ENCODE results near the gene GALNT6. TPM values are rescaled to one million over a fixed set of nuclear protein-coding genes. Genes with fewer than 3 reads are reported as not detected.

The GALNT6 gene
- total and polyA plus RNA-seq, 10 donors, result 5.8 to 29.4 (median 18.2) TPM

GRCh38 chr12:51322452-51322851 lies 68.8 kb downstream of the GALNT6 start:
- DNase-seq, result no peak
- intact Hi-C loops (cut with DNase I; ENCODE audit: low total_unique reads), result no loop called here
- TF ChIP-seq POLR2A (IDR thresholded peaks at IDR 0.05), result no peak
- TF ChIP-seq, protein P1, sequence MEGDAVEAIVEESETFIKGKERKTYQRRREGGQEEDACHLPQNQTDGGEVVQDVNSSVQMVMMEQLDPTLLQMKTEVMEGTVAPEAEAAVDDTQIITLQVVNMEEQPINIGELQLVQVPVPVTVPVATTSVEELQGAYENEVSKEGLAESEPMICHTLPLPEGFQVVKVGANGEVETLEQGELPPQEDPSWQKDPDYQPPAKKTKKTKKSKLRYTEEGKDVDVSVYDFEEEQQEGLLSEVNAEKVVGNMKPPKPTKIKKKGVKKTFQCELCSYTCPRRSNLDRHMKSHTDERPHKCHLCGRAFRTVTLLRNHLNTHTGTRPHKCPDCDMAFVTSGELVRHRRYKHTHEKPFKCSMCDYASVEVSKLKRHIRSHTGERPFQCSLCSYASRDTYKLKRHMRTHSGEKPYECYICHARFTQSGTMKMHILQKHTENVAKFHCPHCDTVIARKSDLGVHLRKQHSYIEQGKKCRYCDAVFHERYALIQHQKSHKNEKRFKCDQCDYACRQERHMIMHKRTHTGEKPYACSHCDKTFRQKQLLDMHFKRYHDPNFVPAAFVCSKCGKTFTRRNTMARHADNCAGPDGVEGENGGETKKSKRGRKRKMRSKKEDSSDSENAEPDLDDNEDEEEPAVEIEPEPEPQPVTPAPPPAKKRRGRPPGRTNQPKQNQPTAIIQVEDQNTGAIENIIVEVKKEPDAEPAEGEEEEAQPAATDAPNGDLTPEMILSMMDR (IDR thresholded peaks at IDR 0.05 in 8 of 11, conservative IDR thresholded peaks at IDR 0.05 in 3 of 11), result no peak
- TF ChIP-seq POLR2AphosphoS5 (IDR thresholded peaks at IDR 0.05), result no peak
- Histone ChIP-seq H3K36me3 (peaks cover 0 to 8% (median 0%) of the 10 kb centered on the region in 6 donors), H3K4me3 (peak overlapping the region; percentile 40 to 77 (median 52)), H3K27me3 (replicated peaks in 1 of 7) (no peaks in the 10 kb centered on the region), H3K4me1 (peaks cover 47 to 100% (median 84%) of the 10 kb centered on the region in 6 donors), H3K9me3 (no peaks in the 10 kb centered on the region), H3K27ac (peak overlapping the region; percentile 51 to 99 (median 94))
- 30 to 58% (median 36%) methylated on average over 5 of the region's 5 CpGs for WGBS, 5 donors

DNA sequence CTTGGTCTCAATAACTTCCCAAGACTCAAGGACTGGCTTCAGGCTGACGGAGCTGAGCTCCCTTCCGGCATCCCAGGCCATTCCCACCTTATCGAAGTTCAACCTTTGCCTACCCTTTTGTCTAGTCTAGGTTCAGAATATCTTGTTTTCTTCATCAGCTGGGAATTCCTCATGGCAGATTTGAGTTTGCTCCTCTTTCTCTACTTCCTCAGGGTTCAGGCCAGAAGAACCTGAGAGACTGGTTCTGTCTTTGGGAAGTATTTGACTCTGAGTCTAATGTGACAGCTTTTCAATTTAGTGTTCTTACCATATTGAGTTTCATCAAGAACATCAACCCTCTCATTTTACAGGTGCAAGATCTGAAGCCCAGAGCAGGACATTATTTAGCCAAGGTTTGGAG lies 69.3 kb downstream of the GALNT6 start:
- H3K4me3 ChIP-seq, result peak overlapping the region in 6 of 8 donors; percentile 49 to 77 (median 54)
- H3K9me3 ChIP-seq, result no peaks in the 10 kb centered on the region
- 89 to 97% (median 93%) methylated on average over 3 of the region's 3 CpGs for WGBS, 5 donors
- H3K4me1 ChIP-seq, result peaks cover 42 to 100% (median 83%) of the 10 kb centered on the region in 6 donors
- H3K27ac ChIP-seq, result peak overlapping the region; percentile 51 to 99 (median 94)
- intact Hi-C loops (cut with DNase I; ENCODE audit: low total_unique reads), result no loop called here
- TF ChIP-seq POLR2AphosphoS5 (IDR thresholded peaks at IDR 0.05) (no peak), POLR2A (IDR thresholded peaks at IDR 0.05) (no peak)
- TF ChIP-seq, protein P1 (IDR thresholded peaks at IDR 0.05 in 8 of 11, conservative IDR thresholded peaks at IDR 0.05 in 3 of 11), result no peak
- H3K36me3 ChIP-seq, result peaks cover 0 to 8% (median 0%) of the 10 kb centered on the region in 6 donors
- DNase-seq, result no peak
- no peaks in the 10 kb centered on the region for H3K27me3 ChIP-seq (replicated peaks in 1 of 7)

- 18 to 35% (median 27%) methylated on average over 3 of the region's 3 CpGs for WGBS, 5 donors
- TF ChIP-seq, protein P1 (IDR thresholded peaks at IDR 0.05 in 8 of 11, conservative IDR thresholded peaks at IDR 0.05 in 3 of 11), result no peak
- TF ChIP-seq POLR2A (IDR thresholded peaks at IDR 0.05), result no peak
- TF ChIP-seq POLR2AphosphoS5 (IDR thresholded peaks at IDR 0.05), result no peak
- peak overlapping the region in 7 of 8 donors; percentile 37 to 99 (median 95) for H3K27ac ChIP-seq
- H3K4me3 ChIP-seq, result peak overlapping the region in 4 of 8 donors; percentile 52 to 77 (median 58)
- H3K4me1 ChIP-seq, result peaks cover 33 to 99% (median 75%) of the 10 kb centered on the region in 6 donors
- intact Hi-C loops (cut with DNase I; ENCODE audit: low total_unique reads), result no loop called here
- H3K36me3 ChIP-seq, result peaks cover 0 to 15% (median 0%) of the 10 kb centered on the region in 6 donors
- no peaks in the 10 kb centered on the region for H3K27me3 ChIP-seq (replicated peaks in 1 of 7)
- no peak for DNase-seq
- no peaks in the 10 kb centered on the region for H3K9me3 ChIP-seq
Observed at GRCh38 chr12:51320695-51321320, 70.4 kb downstream of the GALNT6 start.

DNA sequence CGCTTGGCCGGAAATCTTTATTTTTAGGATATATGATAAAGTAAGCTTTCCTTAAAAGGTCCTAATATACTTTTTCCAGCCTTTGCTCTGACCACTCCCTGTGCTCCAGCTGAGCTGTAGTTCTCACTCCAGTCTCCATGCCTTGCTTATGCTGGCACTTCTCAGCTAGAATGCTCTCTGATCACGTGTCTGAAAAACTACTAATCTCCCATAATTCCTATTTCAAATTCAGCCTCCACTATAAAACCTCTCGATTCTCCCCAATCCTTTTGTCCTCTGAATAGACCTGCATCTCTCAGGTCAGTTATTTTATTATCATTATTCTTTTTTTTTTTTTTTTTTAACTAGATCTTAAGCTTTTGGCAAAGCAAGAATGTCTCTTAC lies 70.9 kb downstream of the GALNT6 start:
- peaks cover 29 to 99% (median 70%) of the 10 kb centered on the region in 6 donors for H3K4me1 ChIP-seq
- peak overlapping the region in 1 of 8 donors; percentile 77 for H3K4me3 ChIP-seq
- TF ChIP-seq, protein P1 (IDR thresholded peaks at IDR 0.05 in 8 of 11, conservative IDR thresholded peaks at IDR 0.05 in 3 of 11), result no peak
- no peak for TF ChIP-seq POLR2A (IDR thresholded peaks at IDR 0.05)
- no peak for TF ChIP-seq POLR2AphosphoS5 (IDR thresholded peaks at IDR 0.05)
- DNase-seq, result no peak
- H3K27ac ChIP-seq, result peak overlapping the region in 7 of 8 donors; percentile 37 to 99 (median 93)
- intact Hi-C loops (cut with DNase I; ENCODE audit: low total_unique reads), result no loop called here
- H3K27me3 ChIP-seq (replicated peaks in 1 of 7), result no peaks in the 10 kb centered on the region
- H3K9me3 ChIP-seq, result no peaks in the 10 kb centered on the region
- 80 to 88% (median 82%) methylated on average over 4 of the region's 4 CpGs for WGBS, 5 donors
- peaks cover 0 to 20% (median 0%) of the 10 kb centered on the region in 6 donors for H3K36me3 ChIP-seq
